ENCODE results near the gene GAS2L3. TPM values are rescaled to one million over a fixed set of nuclear protein-coding genes. Genes with fewer than 3 reads are reported as not detected.

Gene GAS2L3
- total and polyA plus RNA-seq, 2 of the 8 experiments (the other 6 are each of a cell fraction or from before 2014, with no cell fraction given): 2.1 to 19.3 TPM

GRCh38 chr12:100610666-100611430 lies 37.4 kb downstream of the GAS2L3 start:
- no peak overlapping the region for H3K9ac ChIP-seq (replicated peaks in 1 of 4; ENCODE audit: extremely low read depth in 1 of 4, low read depth in 3 of 4, low read length in 3 of 4)
- no peak overlapping the region for H3K4me3 ChIP-seq (ENCODE audit: extremely low read depth in 1 of 4, insufficient read depth in 2 of 4, low read depth in 3 of 4, low read length in 4 of 4)
- no peak overlapping the region for H2BK5ac ChIP-seq (ENCODE audit: low read depth, low read length)
- no peak overlapping the region for H4K91ac ChIP-seq (replicated peaks; ENCODE audit: insufficient read length, low read length)
- no peaks in the 10 kb centered on the region for H3K79me2 ChIP-seq (ENCODE audit: control insufficient read depth in 1 of 2, insufficient read depth in 2 of 2, low read length in 2 of 2)
- no peak overlapping the region for H3K56ac ChIP-seq (replicated peaks; ENCODE audit: insufficient read length, low read depth, low read length)
- H4K8ac ChIP-seq (ENCODE audit: extremely low read depth, insufficient read depth, low read length): no peak overlapping the region; the same call in 1 of the 2 replicates
- no peak overlapping the region for H2BK120ac ChIP-seq (replicated peaks; ENCODE audit: low read depth, low read length)
- H2BK12ac ChIP-seq (ENCODE audit: low read depth, low read length): no peak overlapping the region
- FAIRE-seq (no peak), DNase-seq (ENCODE audit: low read depth in 1 of 2, low spot score in 2 of 2) (no peak)
- TF ChIP-seq TAF7 (optimal IDR thresholded peaks at IDR 0.05; ENCODE audit: borderline replicate concordance, low read depth, low read length): no peak
- no peak for TF ChIP-seq FOSL1 (IDR thresholded peaks at IDR 0.05; ENCODE audit: insufficient read depth, low read depth, low read length)
- no peak for TF ChIP-seq CTBP2 (IDR thresholded peaks at IDR 0.05; ENCODE audit: borderline replicate concordance, insufficient read depth, insufficient read length, low read length)
- TF ChIP-seq TAF1 (IDR thresholded peaks at IDR 0.05; ENCODE audit: low read depth, low read length): no peak
- TF ChIP-seq RFX5 (IDR thresholded peaks at IDR 0.05; ENCODE audit: borderline replicate concordance, low read depth, low read length): no peak
- TF ChIP-seq MAFK (IDR thresholded peaks at IDR 0.05; ENCODE audit: low read depth, low read length): no peak
- TF ChIP-seq SIX5 (IDR thresholded peaks at IDR 0.05; ENCODE audit: low read depth, low read length): no peak
- TF ChIP-seq BACH1 (IDR thresholded peaks at IDR 0.05; ENCODE audit: low read length): no peak
- no peak for TF ChIP-seq EP300 (IDR thresholded peaks at IDR 0.05; ENCODE audit: borderline replicate concordance in 1 of 2, low read depth in 2 of 2, low read length in 2 of 2)
- TF ChIP-seq ZNF274 (IDR thresholded peaks at IDR 0.05; ENCODE audit: borderline replicate concordance, extremely low read depth, low read length): no peak
- no peak for TF ChIP-seq POLR2A (IDR thresholded peaks at IDR 0.05; ENCODE audit: control extremely low read depth in 1 of 2, low read depth in 2 of 2, low read length in 2 of 2)
- no peak for TF ChIP-seq RXRA (IDR thresholded peaks at IDR 0.05; ENCODE audit: insufficient read depth, low read depth, low read length)
- no peak overlapping the region for H3K23ac ChIP-seq (ENCODE audit: insufficient read length)
- H3K4me2 ChIP-seq (ENCODE audit: insufficient read depth in 1 of 2, low read depth in 2 of 2, low read length in 2 of 2): no peak overlapping the region
- H3K23me2 ChIP-seq (ENCODE audit: low read depth, low read length): no peaks in the 10 kb centered on the region
- no peak overlapping the region for H2BK20ac ChIP-seq (ENCODE audit: low read length)
- H2BK15ac ChIP-seq (ENCODE audit: low read length): no peak overlapping the region
- H3K4ac ChIP-seq (replicated peaks; ENCODE audit: insufficient read length, low read depth, low read length): no peak overlapping the region
- peaks cover 0 to 2% of the 10 kb centered on the region in 2 experiments for H4K20me1 ChIP-seq (replicated peaks in 1 of 2; ENCODE audit: control insufficient read depth in 1 of 2, insufficient read depth in 2 of 2, low read length in 2 of 2)
- H3K14ac ChIP-seq (ENCODE audit: insufficient read length): no peak overlapping the region
- 90% methylated on average over 4 of the region's 4 CpGs; no CpG with 5 or more reads in 1 of the 2 experiments for WGBS, 2 experiments (ENCODE audit: extremely low coverage in 1 of 2, insufficient coverage in 1 of 2, insufficient read length in 1 of 2, insufficient replicate concordance in 2 of 2, low coverage in 1 of 2, low lambda C conversion rate in 2 of 2, missing lambda C conversion rate in 1 of 2)
- peaks cover 0 to 2% (median 0%) of the 10 kb centered on the region in 4 experiments; a peak in 1 of 7 replicates for H3K4me1 ChIP-seq (replicated peaks in 1 of 4; ENCODE audit: control insufficient read depth in 3 of 4, insufficient read depth in 4 of 4, low read length in 3 of 4)
- no peaks in the 10 kb centered on the region for H3K9me3 ChIP-seq (ENCODE audit: insufficient read depth in 2 of 2, low read depth in 1 of 2, low read length in 1 of 2)
- H2AFZ ChIP-seq (ENCODE audit: low read length): no peak overlapping the region
- no peaks in the 10 kb centered on the region for H3K27me3 ChIP-seq (replicated peaks in 1 of 4; ENCODE audit: control insufficient read depth in 3 of 4, extremely low read depth in 1 of 4, insufficient read depth in 3 of 4, low read length in 3 of 4)
- H3K27ac ChIP-seq (ENCODE audit: low read depth, low read length): no peak overlapping the region
- no peak overlapping the region for H2AK5ac ChIP-seq (ENCODE audit: low read depth, low read length)
- H3K36me3 ChIP-seq (ENCODE audit: control insufficient read depth in 2 of 4, insufficient read depth in 4 of 4, low read length in 3 of 4): peaks cover 0 to 2% (median 0%) of the 10 kb centered on the region in 4 experiments; a peak in 1 of 8 replicates
- H3K79me1 ChIP-seq (ENCODE audit: low read depth, low read length): no peaks in the 10 kb centered on the region
- ChIA-PET POLR2A (ENCODE audit: partially characterized antibody) (no interaction called here), CTCF (ENCODE audit: partially characterized antibody) (no interaction called here)
- no peak overlapping the region for H4K5ac ChIP-seq (ENCODE audit: insufficient read length, low read depth, low read length)
- no peak overlapping the region for H3K18ac ChIP-seq (ENCODE audit: extremely low read depth, low read length)
